Loucy (cell line): ENCODE results near the gene CELF2.

ENCODE experiments used
- H2AFZ ChIP-seq: fragments of 200-600 bp; sonication (generic); 2 replicates; pipeline ENCODE4 v1.6.0; 2016; ENCODE audit warnings: antibody characterized with exemption, mild to moderate bottlenecking, low read length, moderate library complexity
- H3F3A ChIP-seq: fragments of 200-600 bp; 2 replicates; pipeline ENCODE4 v1.6.0; 2016; ENCODE audit warnings: antibody characterized with exemption, low read depth, mild to moderate bottlenecking
- H3K27me3 ChIP-seq: fragments of 200-600 bp; sonication (generic); 2 replicates; pipeline ENCODE4 v1.6.1; 2014; ENCODE audit warnings: low read length, mild to moderate bottlenecking; ENCODE audit not compliant: insufficient read depth, poor library complexity, severe bottlenecking
- H3K36me3 ChIP-seq: fragments of 200-600 bp; sonication (generic); 2 replicates; pipeline ENCODE4 v1.6.1; 2016; ENCODE audit warnings: low read length; ENCODE audit not compliant: insufficient read depth
- H3K4me1 ChIP-seq: fragments of 200-600 bp; sonication (generic); 2 replicates; pipeline ENCODE4 v1.5.1; 2014; ENCODE audit warnings: low read length, mild to moderate bottlenecking; ENCODE audit not compliant: insufficient read depth, poor library complexity, severe bottlenecking
- H3K4me2 ChIP-seq: fragments of 200-600 bp; sonication (generic); 2 replicates; pipeline ENCODE4 v1.6.0; 2014; ENCODE audit warnings: antibody characterized with exemption, low read length, low read depth, mild to moderate bottlenecking; ENCODE audit not compliant: poor library complexity, severe bottlenecking
- H3K4me3 ChIP-seq: fragments of 200-600 bp; sonication (generic); 2 replicates; pipeline ENCODE4 v1.5.1; 2014; ENCODE audit warnings: low read length, mild to moderate bottlenecking, mixed read lengths; ENCODE audit not compliant: poor library complexity, severe bottlenecking
- H3K79me2 ChIP-seq: fragments of 200-600 bp; sonication (generic); 2 replicates; pipeline ENCODE4 v1.6.1; 2014; ENCODE audit warnings: low read length; ENCODE audit not compliant: insufficient read depth
- H3K9ac ChIP-seq: fragments of 200-600 bp; sonication (generic); 2 replicates; pipeline ENCODE4 v1.6.0; 2014; ENCODE audit warnings: mild to moderate bottlenecking, low read depth, low read length, moderate library complexity; ENCODE audit not compliant: poor library complexity, severe bottlenecking
- H3K9me2 ChIP-seq: fragments of 200-600 bp; sonication (generic); replicated peaks from 2 replicates; pipeline ENCODE4 v1.6.1; 2016; ENCODE audit warnings: low read depth, low read length, mixed read lengths
- H3K9me3 ChIP-seq: fragments of 200-600 bp; sonication (generic); 2 replicates; pipeline ENCODE4 v1.6.1; 2014; ENCODE audit warnings: mild to moderate bottlenecking, antibody characterized with exemption, low read length, low read depth; ENCODE audit not compliant: insufficient read depth
- H4K20me1 ChIP-seq: fragments of 200-600 bp; sonication (generic); 2 replicates; pipeline ENCODE4 v1.6.0; 2014; ENCODE audit warnings: antibody characterized with exemption, low read length, mild to moderate bottlenecking; ENCODE audit not compliant: insufficient read depth, poor library complexity, severe bottlenecking
- EZH2phosphoT487 ChIP-seq: fragments of 200-600 bp; IDR thresholded peaks from 2 replicates; pipeline ENCODE4 v1.6.1; 2018; ENCODE audit warnings: antibody characterized with exemption, mild to moderate bottlenecking, moderate library complexity, borderline replicate concordance
- TF ChIP-seq, protein P1 (sequence below): fragments of 200-600 bp; sonication (generic); conservative IDR thresholded peaks from 2 replicates; pipeline ENCODE4 v1.5.1; 2014; ENCODE audit warnings: mild to moderate bottlenecking, antibody characterized with exemption, low read length

The CELF2 gene

DNA sequence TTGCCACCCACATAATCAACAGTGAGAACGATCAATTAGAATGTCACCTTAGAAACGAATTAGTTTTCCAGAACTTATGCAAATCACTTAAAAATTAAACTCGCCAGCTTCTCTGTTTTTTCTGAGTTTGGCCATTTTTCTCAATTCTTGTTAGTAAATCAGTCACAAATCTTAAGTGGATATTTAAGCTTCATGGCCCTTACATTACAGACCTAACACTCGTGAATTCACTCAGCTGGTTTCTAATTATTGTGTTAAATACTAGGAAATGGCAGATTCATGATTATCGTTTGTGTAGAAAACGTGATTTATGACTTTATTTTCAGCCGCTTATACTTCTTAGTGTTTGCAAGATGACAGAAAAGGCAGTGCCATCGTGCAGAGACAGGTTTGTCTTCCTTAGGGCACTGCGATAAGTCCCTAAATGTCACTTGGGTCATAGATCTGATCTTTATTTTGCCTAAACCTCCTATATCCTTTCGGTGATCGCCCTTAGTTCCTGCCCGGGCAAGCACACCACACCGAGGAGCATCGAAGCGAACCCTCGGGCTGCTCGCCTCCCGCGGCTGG, 587 bp upstream of the CELF2 start:
- Histone ChIP-seq H3K4me3 (no peak overlapping the region), H3K79me2 (no peaks in the 10 kb centered on the region), H3K9me3 (no peaks in the 10 kb centered on the region), H3K4me1 (no peaks in the 10 kb centered on the region), H3K4me2 (no peak overlapping the region), H4K20me1 (no peaks in the 10 kb centered on the region), H3K27me3 (no peaks in the 10 kb centered on the region), H3K9me2 (no peaks in the 10 kb centered on the region), H3K9ac (no peak overlapping the region), H3F3A (no peaks in the 10 kb centered on the region), H3K36me3 (no peaks in the 10 kb centered on the region), H2AFZ (no peak overlapping the region)
- TF ChIP-seq EZH2phosphoT487 = no peak
- TF ChIP-seq, protein P1, sequence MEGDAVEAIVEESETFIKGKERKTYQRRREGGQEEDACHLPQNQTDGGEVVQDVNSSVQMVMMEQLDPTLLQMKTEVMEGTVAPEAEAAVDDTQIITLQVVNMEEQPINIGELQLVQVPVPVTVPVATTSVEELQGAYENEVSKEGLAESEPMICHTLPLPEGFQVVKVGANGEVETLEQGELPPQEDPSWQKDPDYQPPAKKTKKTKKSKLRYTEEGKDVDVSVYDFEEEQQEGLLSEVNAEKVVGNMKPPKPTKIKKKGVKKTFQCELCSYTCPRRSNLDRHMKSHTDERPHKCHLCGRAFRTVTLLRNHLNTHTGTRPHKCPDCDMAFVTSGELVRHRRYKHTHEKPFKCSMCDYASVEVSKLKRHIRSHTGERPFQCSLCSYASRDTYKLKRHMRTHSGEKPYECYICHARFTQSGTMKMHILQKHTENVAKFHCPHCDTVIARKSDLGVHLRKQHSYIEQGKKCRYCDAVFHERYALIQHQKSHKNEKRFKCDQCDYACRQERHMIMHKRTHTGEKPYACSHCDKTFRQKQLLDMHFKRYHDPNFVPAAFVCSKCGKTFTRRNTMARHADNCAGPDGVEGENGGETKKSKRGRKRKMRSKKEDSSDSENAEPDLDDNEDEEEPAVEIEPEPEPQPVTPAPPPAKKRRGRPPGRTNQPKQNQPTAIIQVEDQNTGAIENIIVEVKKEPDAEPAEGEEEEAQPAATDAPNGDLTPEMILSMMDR = no peak

DNA sequence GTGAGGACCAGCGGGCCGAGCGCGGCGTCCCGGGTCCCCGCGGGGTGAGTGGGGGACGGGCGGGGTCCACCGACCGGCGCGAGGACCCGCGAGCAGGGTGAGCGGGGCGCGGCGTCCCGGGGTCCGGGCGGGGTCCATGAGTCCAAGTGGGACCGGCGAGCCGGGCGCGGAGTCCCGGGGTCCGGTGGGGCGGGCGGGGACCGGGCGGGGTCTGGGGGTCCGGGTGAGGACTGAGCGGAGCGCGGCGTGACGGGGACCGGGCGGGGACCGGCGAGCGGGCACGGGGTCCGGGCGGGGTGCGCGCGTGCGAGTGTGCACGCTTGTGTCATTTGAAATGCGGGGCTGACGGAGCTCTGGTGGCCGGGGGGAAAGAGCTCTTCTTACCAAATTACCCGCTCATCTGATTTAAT, 765 bp downstream of the CELF2 start:
- Histone ChIP-seq H2AFZ (no peak overlapping the region), H3F3A (no peaks in the 10 kb centered on the region), H3K9me2 (no peaks in the 10 kb centered on the region), H4K20me1 (no peaks in the 10 kb centered on the region), H3K9ac (no peak overlapping the region), H3K36me3 (no peaks in the 10 kb centered on the region), H3K27me3 (no peaks in the 10 kb centered on the region), H3K4me2 (no peak overlapping the region), H3K9me3 (no peaks in the 10 kb centered on the region), H3K4me1 (no peaks in the 10 kb centered on the region), H3K79me2 (no peaks in the 10 kb centered on the region), H3K4me3 (no peak overlapping the region)
- TF ChIP-seq, protein P1 = no peak
- TF ChIP-seq EZH2phosphoT487 = no peak

DNA sequence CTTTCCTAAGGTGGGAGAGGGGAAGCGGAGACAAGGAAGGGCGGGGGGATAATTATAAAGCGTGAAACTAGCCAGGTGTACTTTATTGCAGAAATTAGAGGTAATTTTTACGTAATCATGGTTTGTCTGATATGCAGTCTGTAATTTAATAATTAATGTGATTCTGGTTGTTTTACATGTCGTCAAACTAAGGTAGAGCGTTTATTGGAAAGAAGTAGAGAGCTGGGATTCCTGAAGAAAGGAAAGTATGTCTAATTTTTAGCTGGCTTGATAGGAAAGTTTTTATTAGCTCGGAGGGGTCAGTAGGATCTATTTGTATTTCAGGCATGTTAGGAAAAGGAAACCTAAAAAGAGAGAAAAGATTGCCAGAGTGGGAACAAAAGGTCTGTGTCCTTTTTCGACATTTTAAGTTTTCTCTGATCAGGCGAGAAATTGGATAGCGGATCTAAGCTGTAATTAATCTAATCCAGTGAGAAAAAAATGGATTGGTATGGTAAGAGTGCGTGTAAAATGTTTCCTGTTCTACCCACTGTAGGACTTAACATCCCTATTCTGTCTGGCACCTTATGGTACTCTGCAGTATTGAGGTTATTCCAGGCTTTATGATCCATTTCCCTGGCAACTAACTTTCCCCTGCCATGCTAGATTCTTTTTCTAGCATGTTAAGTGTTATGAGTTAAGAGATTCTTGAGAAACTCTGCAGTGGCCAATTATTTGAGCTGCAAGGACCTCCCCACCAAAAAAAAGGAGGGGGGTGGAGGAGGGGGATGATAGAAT, 1.4 kb downstream of the CELF2 start:
- H3F3A ChIP-seq = no peaks in the 10 kb centered on the region
- no peaks in the 10 kb centered on the region for H4K20me1 ChIP-seq
- no peak overlapping the region for H3K4me3 ChIP-seq
- no peaks in the 10 kb centered on the region for H3K79me2 ChIP-seq
- H3K9me2 ChIP-seq = no peaks in the 10 kb centered on the region
- no peak overlapping the region for H3K9ac ChIP-seq
- no peaks in the 10 kb centered on the region for H3K4me1 ChIP-seq
- H3K36me3 ChIP-seq = no peaks in the 10 kb centered on the region
- H3K27me3 ChIP-seq = no peaks in the 10 kb centered on the region
- no peak overlapping the region for H2AFZ ChIP-seq
- TF ChIP-seq, protein P1 = no peak
- TF ChIP-seq EZH2phosphoT487 = no peak
- H3K9me3 ChIP-seq = no peaks in the 10 kb centered on the region
- H3K4me2 ChIP-seq = no peak overlapping the region
